Measurements from ENCODE around the gene NECTIN2.
"Not testable (repeated sequence)": the region's sequence is repeated elsewhere in the genome, so short reads cannot be mapped to it uniquely, and the experiment has no call there.

Gene NECTIN2

GRCh38 chr19:44908836-44909261 is 62.8 kb downstream of the NECTIN2 start:
- DNase-seq (ENCODE audit: low read depth), result no peak
- no peak overlapping the region for H3K4me3 ChIP-seq (ENCODE audit: control insufficient read depth, low read depth, low read length)
- TF ChIP-seq CTCF (IDR thresholded peaks at IDR 0.05; ENCODE audit: control insufficient read depth, insufficient read depth, low read depth, low read length, missing control alignments), result no peak

GRCh38 chr19:44909775-44910174 is 63.7 kb downstream of the NECTIN2 start:
- H3K4me3 ChIP-seq (ENCODE audit: control insufficient read depth, low read depth, low read length), result no peak overlapping the region
- TF ChIP-seq CTCF (IDR thresholded peaks at IDR 0.05; ENCODE audit: control insufficient read depth, insufficient read depth, low read depth, low read length, missing control alignments), result no peak
- DNase-seq (ENCODE audit: low read depth), result no peak

- H3K4me3 ChIP-seq (ENCODE audit: control insufficient read depth, low read depth, low read length); DNase-seq (ENCODE audit: low read depth): not testable (repeated sequence)
Observed at GRCh38 chr19:44911896-44912295, 65.8 kb downstream of the NECTIN2 start.

DNA sequence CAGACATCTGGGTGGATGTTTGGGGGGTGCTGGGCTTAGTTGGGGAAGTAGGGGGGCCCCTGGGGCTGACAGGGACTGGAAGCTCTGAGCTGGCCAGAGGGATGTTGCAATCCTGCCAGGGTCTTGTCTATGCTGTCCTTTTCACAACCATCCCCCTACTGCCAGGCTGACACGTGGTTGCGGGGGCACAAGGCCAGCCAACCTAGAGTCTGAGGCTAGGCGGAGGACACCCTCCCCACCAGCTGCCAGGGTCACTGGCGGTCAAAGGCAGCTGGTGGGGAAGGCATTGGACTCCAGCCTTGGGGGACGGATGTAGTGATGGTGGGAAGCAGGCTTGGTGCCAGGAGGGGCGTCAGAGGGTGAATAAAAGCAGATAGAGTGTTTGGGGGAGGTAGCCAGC is 66.8 kb downstream of the NECTIN2 start:
- H3K4me3 ChIP-seq (ENCODE audit: control insufficient read depth, low read depth, low read length), result no peak overlapping the region
- no peak for TF ChIP-seq CTCF (IDR thresholded peaks at IDR 0.05; ENCODE audit: control insufficient read depth, insufficient read depth, low read depth, low read length, missing control alignments)

GRCh38 chr19:44913512-44914432 is 67.7 kb downstream of the NECTIN2 start:
- not testable (repeated sequence) for H3K4me3 ChIP-seq (ENCODE audit: control insufficient read depth, low read depth, low read length); DNase-seq (ENCODE audit: low read depth)

More for the DNA sequence above, 66.8 kb downstream of the NECTIN2 start:
- DNase-seq (ENCODE audit: low read depth), result no peak

- H3K4me3 ChIP-seq (ENCODE audit: control insufficient read depth, low read depth, low read length), result peak within 1 kb of the TSS; percentile 43
- peak; percentile 18 for DNase-seq (ENCODE audit: low read depth)
Observed at GRCh38 chr19:44914433-44915206, 68.5 kb downstream of the NECTIN2 start, which contains the start of gene APOC1. Gene APOC1, plus strand, starts transcription at chr19:44914608. Its CDS starts 284 bp downstream, at chr19:44914892.

DNA sequence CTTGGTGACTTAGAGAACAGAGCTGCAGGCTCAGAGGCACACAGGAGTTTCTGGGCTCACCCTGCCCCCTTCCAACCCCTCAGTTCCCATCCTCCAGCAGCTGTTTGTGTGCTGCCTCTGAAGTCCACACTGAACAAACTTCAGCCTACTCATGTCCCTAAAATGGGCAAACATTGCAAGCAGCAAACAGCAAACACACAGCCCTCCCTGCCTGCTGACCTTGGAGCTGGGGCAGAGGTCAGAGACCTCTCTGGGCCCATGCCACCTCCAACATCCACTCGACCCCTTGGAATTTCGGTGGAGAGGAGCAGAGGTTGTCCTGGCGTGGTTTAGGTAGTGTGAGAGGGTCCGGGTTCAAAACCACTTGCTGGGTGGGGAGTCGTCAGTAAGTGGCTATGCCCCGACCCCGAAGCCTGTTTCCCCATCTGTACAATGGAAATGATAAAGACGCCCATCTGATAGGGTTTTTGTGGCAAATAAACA is 78.2 kb downstream of the NECTIN2 start:
- no peak overlapping the region for H3K4me3 ChIP-seq (ENCODE audit: control insufficient read depth, low read depth, low read length)
- TF ChIP-seq CTCF (IDR thresholded peaks at IDR 0.05; ENCODE audit: control insufficient read depth, insufficient read depth, low read depth, low read length, missing control alignments), result no peak
- DNase-seq (ENCODE audit: low read depth), result no peak

All from AG09309 (cell line).